Sigmoid colon (tissue), 7 donors: ENCODE measurements around the gene GRM7. TPM values are rescaled to one million over a fixed set of nuclear protein-coding genes. Genes with fewer than 3 reads are reported as not detected.

Source experiments
- DNase-seq: peaks from one replicate; pipeline ENCODE4 v3.0.0-alpha.2; 2019
- H3K27ac ChIP-seq, 4 donors: fragments of 200-600 bp; sonication (generic); one replicate each; pipeline ENCODE4 v1.5.1; 2016 to 2019; ENCODE audit warnings: mild to moderate bottlenecking in 1 of 4
- H3K27me3 ChIP-seq, 3 donors: fragments of 200-600 bp; sonication (generic); one replicate each; pipeline ENCODE4 v1.5.1; 2019; ENCODE audit warnings: mild to moderate bottlenecking in 1 of 3
- H3K36me3 ChIP-seq, 4 donors: fragments of 200-600 bp; sonication (generic); one replicate each; pipeline ENCODE4 v1.5.1; 2016 to 2019
- H3K4me1 ChIP-seq, 4 donors: fragments of 200-600 bp; sonication (generic); one replicate each; pipeline ENCODE4 v1.5.1; 2017 to 2019
- H3K4me3 ChIP-seq, 4 donors: fragments of 200-600 bp; sonication (generic); one replicate each; pipeline ENCODE4 v1.5.1; 2017 to 2019; ENCODE audit warnings: mild to moderate bottlenecking in 2 of 4, moderate library complexity in 1 of 4
- H3K9me3 ChIP-seq, 4 donors: fragments of 200-600 bp in 3 of 4; sonication (generic) in 3 of 4; one replicate each; pipeline versions ENCODE4 v1.5.1 to v1.6.1; 2013 to 2019
- EP300 ChIP-seq, 4 donors: sonication (generic); formaldehyde crosslinking; IDR thresholded peaks; one replicate each; pipeline ENCODE4 v1.6.1; 2017; ENCODE audit warnings: antibody characterized with exemption in 4 of 4
- POLR2A ChIP-seq, 2 donors: fragments of 450-650 bp; IDR thresholded peaks; one replicate each; pipeline ENCODE4 v1.6.1; 2016; ENCODE audit warnings: antibody characterized with exemption in 2 of 2, mild to moderate bottlenecking in 2 of 2, moderate library complexity in 2 of 2
- POLR2AphosphoS5 ChIP-seq, 4 donors: sonication (generic); formaldehyde crosslinking; IDR thresholded peaks; one replicate each; pipeline ENCODE4 v1.6.1; 2017; ENCODE audit warnings: antibody characterized with exemption in 4 of 4
- WGBS, 2 donors: extraction: QIAGEN DNeasy Blood & Tissue Kit; methylation state at CpG; one replicate each; pipeline ENCODE4 v1.1.7; 2013; 5-methylcytosine and 5-hydroxymethylcytosine counted together
- intact Hi-C: fragments of 100-400 bp; cut with DNase I; formaldehyde crosslinking; loops from one replicate; pipeline ENCODE4 v1.15.1; 2023
- polyA plus RNA-seq, 3 donors: library from polyadenylated mRNA; stranded (reverse); fragments of 200-250 nt; gene quantifications; one replicate each; pipeline ENCODE4 v1.2.3, GENCODE V29; 2013
- total RNA-seq, 4 donors: library from RNA; depleted of rRNA; stranded (reverse); fragments of >200 nt; gene quantifications; one replicate each; pipeline ENCODE4 v1.1.0, GENCODE V29; 2016
- TF ChIP-seq, protein P1 (sequence below), 4 experiments: fragments of 450-650 bp in 3 of 4; fragments of 200-600 bp in 1 of 4; IDR thresholded peaks; one replicate each; pipeline ENCODE4 v1.5.1; 2016 to 2019; ENCODE audit warnings: antibody characterized with exemption in 4 of 4, mild to moderate bottlenecking in 3 of 4, moderate library complexity in 2 of 4
- donor health status: healthy with polysubstance abuse.
- donor health status: Bipolar disorder and iron deficiency.
- donor health status: healthy.

The GRM7 gene
- total and polyA plus RNA-seq, 7 donors = 0.09 to 0.71 (median 0.22) TPM; not detected in 3

- no peak overlapping the region for H3K4me3 ChIP-seq
- DNase-seq = no peak
- H3K36me3 ChIP-seq = no peaks in the 10 kb centered on the region
- 72 to 76% methylated on average over 2 of the region's 2 CpGs for WGBS, 2 donors
- no peaks in the 10 kb centered on the region for H3K4me1 ChIP-seq
- no peaks in the 10 kb centered on the region for H3K27me3 ChIP-seq
- TF ChIP-seq POLR2A (IDR thresholded peaks at IDR 0.05) (no peak), EP300 (IDR thresholded peaks at IDR 0.05) (no peak), POLR2AphosphoS5 (IDR thresholded peaks at IDR 0.05) (no peak)
- TF ChIP-seq, protein P1, sequence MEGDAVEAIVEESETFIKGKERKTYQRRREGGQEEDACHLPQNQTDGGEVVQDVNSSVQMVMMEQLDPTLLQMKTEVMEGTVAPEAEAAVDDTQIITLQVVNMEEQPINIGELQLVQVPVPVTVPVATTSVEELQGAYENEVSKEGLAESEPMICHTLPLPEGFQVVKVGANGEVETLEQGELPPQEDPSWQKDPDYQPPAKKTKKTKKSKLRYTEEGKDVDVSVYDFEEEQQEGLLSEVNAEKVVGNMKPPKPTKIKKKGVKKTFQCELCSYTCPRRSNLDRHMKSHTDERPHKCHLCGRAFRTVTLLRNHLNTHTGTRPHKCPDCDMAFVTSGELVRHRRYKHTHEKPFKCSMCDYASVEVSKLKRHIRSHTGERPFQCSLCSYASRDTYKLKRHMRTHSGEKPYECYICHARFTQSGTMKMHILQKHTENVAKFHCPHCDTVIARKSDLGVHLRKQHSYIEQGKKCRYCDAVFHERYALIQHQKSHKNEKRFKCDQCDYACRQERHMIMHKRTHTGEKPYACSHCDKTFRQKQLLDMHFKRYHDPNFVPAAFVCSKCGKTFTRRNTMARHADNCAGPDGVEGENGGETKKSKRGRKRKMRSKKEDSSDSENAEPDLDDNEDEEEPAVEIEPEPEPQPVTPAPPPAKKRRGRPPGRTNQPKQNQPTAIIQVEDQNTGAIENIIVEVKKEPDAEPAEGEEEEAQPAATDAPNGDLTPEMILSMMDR (IDR thresholded peaks at IDR 0.05) = no peak
- intact Hi-C loops = no loop called here
- no peak overlapping the region for H3K27ac ChIP-seq
- no peaks in the 10 kb centered on the region for H3K9me3 ChIP-seq
Observed at GRCh38 chr3:7207928-7208327, 347.0 kb downstream of the GRM7 start.

DNA sequence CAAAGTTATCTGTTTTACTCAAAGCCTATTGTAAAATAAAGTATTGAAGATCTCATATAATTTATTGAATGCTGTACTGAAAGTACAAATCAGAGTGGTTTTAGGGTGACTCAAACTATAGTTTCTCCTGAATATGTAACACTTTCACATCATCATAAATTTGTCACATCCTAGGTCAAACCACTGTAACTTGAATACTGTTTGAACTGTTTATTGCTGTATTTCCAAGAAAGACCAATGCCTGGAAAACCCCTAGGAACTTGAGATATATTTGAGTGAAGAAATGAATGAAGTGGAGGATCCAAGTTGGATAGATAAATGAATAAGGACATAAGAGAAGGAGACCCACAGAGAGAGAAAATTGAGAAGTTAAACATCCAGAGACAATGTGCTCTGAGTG, 348.2 kb downstream of the GRM7 start:
- Histone ChIP-seq H3K36me3 (no peaks in the 10 kb centered on the region), H3K4me3 (no peak overlapping the region), H3K27me3 (no peaks in the 10 kb centered on the region), H3K9me3 (no peaks in the 10 kb centered on the region), H3K4me1 (no peaks in the 10 kb centered on the region), H3K27ac (no peak overlapping the region)
- no peak for DNase-seq
- intact Hi-C loops = no loop called here
- TF ChIP-seq POLR2AphosphoS5 (IDR thresholded peaks at IDR 0.05) (no peak), EP300 (IDR thresholded peaks at IDR 0.05) (no peak), POLR2A (IDR thresholded peaks at IDR 0.05) (no peak)
- TF ChIP-seq, protein P1 (IDR thresholded peaks at IDR 0.05) = no peak

- TF ChIP-seq, protein P1 (IDR thresholded peaks at IDR 0.05) = no peak
- Histone ChIP-seq H3K9me3 (no peaks in the 10 kb centered on the region), H3K27ac (no peak overlapping the region), H3K36me3 (no peaks in the 10 kb centered on the region), H3K27me3 (no peaks in the 10 kb centered on the region), H3K4me3 (no peak overlapping the region), H3K4me1 (peaks cover 0 to 10% (median 2%) of the 10 kb centered on the region in 4 donors)
- DNase-seq = no peak
- intact Hi-C loops = no loop called here
- WGBS, 2 donors = 73 to 79% methylated on average over 5 of the region's 5 CpGs
Observed at GRCh38 chr3:7211740-7212139, 350.8 kb downstream of the GRM7 start.

GRCh38 chr3:7215706-7216105, 354.8 kb downstream of the GRM7 start:
- Histone ChIP-seq H3K9me3 (no peaks in the 10 kb centered on the region), H3K27me3 (no peaks in the 10 kb centered on the region), H3K4me1 (peaks cover 0 to 10% (median 2%) of the 10 kb centered on the region in 4 donors), H3K36me3 (no peaks in the 10 kb centered on the region), H3K27ac (no peak overlapping the region), H3K4me3 (no peak overlapping the region)
- intact Hi-C loops = no loop called here
- DNase-seq = no peak
- 80 to 81% methylated on average over 3 of the region's 3 CpGs for WGBS, 2 donors
- no peak for TF ChIP-seq EP300 (IDR thresholded peaks at IDR 0.05)
- TF ChIP-seq, protein P1 (IDR thresholded peaks at IDR 0.05) = no peak

DNA sequence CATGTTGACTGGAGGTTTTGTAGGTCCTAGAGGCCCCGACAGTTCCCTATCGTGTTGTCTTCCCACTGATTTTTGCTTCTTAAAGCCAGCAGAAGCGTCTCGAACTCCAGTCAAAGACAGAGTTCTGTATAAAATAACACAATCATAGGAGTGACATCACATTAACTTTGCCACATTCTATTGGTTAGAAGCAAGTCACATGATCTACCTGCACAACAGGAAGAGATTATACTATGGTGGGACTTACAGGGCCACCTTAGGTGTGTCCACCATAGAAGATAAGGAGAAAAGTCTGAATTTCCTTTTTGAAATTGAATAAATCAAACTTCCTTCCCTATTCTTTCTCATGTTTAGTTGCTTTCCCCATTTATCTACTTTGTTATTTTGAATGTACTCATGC, 365.5 kb downstream of the GRM7 start:
- Histone ChIP-seq H3K4me1 (no peaks in the 10 kb centered on the region), H3K4me3 (no peak overlapping the region), H3K27ac (no peak overlapping the region), H3K9me3 (no peaks in the 10 kb centered on the region), H3K36me3 (no peaks in the 10 kb centered on the region), H3K27me3 (no peaks in the 10 kb centered on the region)
- TF ChIP-seq POLR2AphosphoS5 (IDR thresholded peaks at IDR 0.05) (no peak), POLR2A (IDR thresholded peaks at IDR 0.05) (no peak), EP300 (IDR thresholded peaks at IDR 0.05) (no peak)
- TF ChIP-seq, protein P1 (IDR thresholded peaks at IDR 0.05) = no peak
- intact Hi-C loops = no loop called here
- WGBS, 2 donors = 93 to 96% methylated on average over 4 of the region's 4 CpGs
- no peak for DNase-seq
